HG03060 (cell line): Measurements from ENCODE around the gene MZF1.

Experiments used
- ATAC-seq: cut with Tn5 transposase; IDR thresholded peaks from one replicate; pipeline ENCODE4 v1.9.1; 2021; ENCODE audit warnings: low read depth, moderate number of reproducible peaks; ENCODE audit not compliant: unreplicated experiment

MZF1 gene

DNA sequence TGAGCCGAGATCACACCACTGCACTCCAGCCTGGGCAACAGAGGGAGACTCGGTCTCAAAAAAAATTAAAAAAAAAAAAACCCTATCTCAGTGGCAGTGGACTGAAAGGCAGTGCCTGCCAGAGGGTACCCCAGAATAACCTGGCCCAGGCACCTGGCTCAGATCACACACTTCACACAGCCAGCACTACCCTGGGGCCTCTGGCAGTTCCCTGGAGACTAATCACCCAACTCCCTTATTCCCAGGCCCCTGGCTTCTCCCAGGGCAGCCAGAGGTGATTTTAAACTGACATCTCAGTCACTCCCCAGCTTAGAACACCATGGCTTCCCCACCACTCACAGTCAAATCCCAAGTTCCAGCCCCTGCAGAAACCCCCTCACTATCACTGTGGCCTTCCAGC, 57.9 kb downstream of the MZF1 start:
- no peak for ATAC-seq

DNA sequence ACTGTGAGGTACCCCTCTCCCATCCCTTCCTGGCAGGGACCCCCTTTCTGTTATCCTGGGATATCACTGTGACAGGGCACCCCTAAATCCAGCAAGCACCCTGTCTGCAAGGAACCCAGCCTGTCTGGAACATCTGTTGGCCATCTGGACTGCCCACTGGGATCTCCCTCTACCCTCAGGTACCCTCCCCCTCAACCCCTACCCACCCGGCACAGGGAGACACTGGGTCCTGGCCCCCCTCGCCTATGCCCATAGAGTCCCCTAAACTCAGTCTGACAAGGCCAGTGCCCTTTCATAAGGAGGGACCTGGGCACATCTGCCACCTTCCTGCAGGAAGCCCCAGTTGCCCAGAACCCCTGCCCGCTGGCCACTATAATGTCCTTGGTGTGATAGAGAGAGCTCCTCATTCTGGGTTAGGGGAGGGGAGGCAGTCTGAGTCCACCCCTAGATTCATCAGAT, 58.5 kb downstream of the MZF1 start:
- no peak for ATAC-seq

DNA sequence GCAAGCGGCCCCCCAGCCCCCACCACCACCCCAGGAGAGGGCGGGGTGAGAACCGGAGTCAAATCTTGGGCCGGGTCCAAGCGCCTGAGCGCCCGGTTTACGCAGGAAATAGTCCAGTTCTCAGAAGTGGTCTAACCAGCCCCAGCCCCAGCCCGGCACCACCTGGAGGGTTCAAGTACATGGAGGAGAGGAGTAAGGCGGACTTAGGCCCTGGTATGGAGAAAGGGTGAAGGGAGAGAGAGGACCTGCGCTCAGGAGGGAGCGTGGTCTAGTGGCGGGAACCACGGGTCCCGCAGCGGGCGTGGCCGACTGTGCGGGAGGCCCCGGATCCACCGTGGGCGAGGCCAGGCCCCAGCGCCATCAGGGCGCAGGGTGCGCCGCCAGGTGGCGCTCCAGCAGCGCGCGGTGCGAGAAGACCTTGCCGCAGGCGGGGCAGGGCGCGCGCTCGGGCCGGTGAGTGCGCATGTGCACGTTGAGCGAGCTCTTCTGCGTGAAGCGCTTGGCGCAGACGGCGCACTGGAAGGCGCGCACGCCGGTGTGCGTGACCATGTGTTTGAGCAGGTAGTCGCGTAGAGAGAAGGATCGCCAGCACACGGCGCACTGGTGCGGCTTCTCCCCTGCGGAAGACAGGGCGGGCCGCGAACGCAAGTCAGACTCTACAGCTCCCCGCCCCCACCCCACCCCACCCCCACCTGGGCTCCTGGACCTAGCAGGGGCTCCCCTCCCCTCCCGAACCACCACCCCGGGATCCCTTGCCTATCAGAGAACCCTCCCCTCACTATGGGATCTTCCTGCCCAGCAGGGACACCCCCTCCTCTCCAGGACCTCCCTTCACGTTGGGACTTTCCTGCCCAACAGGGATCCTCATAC, 59.2 kb downstream of the MZF1 start:
- ATAC-seq, result no peak

DNA sequence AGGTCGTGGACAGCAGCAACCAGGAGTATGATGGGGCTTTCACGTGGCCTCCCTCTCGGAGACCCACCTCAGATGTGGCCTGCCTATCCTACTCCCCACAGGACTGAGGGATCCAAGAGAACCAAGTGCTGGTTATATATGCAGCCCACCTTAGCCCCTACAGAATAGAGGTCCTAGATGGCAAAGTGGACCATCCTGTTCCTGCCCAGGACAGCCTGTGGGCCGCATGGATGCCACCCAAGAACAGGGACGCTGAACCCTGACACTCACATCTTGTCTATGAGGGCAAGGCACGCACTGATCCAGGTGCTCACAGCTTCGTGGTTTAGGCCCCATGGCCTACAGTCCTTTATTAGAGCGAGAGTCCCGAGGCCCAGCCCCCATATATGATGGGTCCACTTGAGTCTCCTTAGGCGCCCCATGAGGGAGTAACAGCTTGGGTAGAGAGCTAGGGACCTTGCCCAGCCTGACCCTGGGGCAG, 59.9 kb downstream of the MZF1 start:
- ATAC-seq, result no peak
